GM19035 (cell line): Measurements from ENCODE around the gene INTS12.
"Not testable (repeated sequence)": the region's sequence is repeated elsewhere in the genome, so short reads cannot be mapped to it uniquely, and the experiment has no call there.

Experiments
- ATAC-seq: cut with Tn5 transposase; IDR thresholded peaks from one replicate; pipeline ENCODE4 v1.9.1; 2021; ENCODE audit not compliant: unreplicated experiment

INTS12 gene

GRCh38 chr4:105708181-105709080 lies at the start of gene INTS12, which contains the start of gene GSTCD:
Gene INTS12 (minus strand): TSS chr4:105708689. CDS start chr4:105700005, 8,684 bp downstream.
Gene GSTCD (plus strand): TSS chr4:105708784. CDS start chr4:105717614, 8,830 bp downstream.
- peak; percentile 82 for ATAC-seq

- no peak for ATAC-seq
Observed at GRCh38 chr4:105755375-105755774, 46.9 kb upstream of the INTS12 start.

- no peak for ATAC-seq
Observed at GRCh38 chr4:105753361-105753760, 44.9 kb upstream of the INTS12 start.

GRCh38 chr4:105751718-105752299 lies 43.3 kb upstream of the INTS12 start:
- no peak for ATAC-seq

GRCh38 chr4:105748222-105748621 lies 39.7 kb upstream of the INTS12 start:
- ATAC-seq: no peak

- ATAC-seq: no peak
Observed at GRCh38 chr4:105741548-105741947, 33.1 kb upstream of the INTS12 start.

- ATAC-seq: not testable (repeated sequence)
Observed at GRCh38 chr4:105735217-105735616, 26.7 kb upstream of the INTS12 start.

- ATAC-seq: not testable (repeated sequence)
Observed at GRCh38 chr4:105729895-105730294, 21.4 kb upstream of the INTS12 start.

GRCh38 chr4:105725623-105726022 lies 17.1 kb upstream of the INTS12 start:
- no peak for ATAC-seq

- ATAC-seq: no peak
Observed at GRCh38 chr4:105719204-105719603, 10.7 kb upstream of the INTS12 start.

- no peak for ATAC-seq
Observed at GRCh38 chr4:105715692-105716278, 7.3 kb upstream of the INTS12 start.

- no peak for ATAC-seq
Observed at GRCh38 chr4:105714932-105715331, 6.4 kb upstream of the INTS12 start.

- ATAC-seq: peak; percentile 77
Observed at GRCh38 chr4:105714071-105714521, 5.6 kb upstream of the INTS12 start.

GRCh38 chr4:105712766-105713165 lies 4.3 kb upstream of the INTS12 start:
- no peak for ATAC-seq

- ATAC-seq: no peak
Observed at GRCh38 chr4:105710678-105711077, 2.2 kb upstream of the INTS12 start.

GRCh38 chr4:105710012-105710600 lies 1.6 kb upstream of the INTS12 start:
- no peak for ATAC-seq

GRCh38 chr4:105709081-105709450 lies 577 bp upstream of the INTS12 start:
- ATAC-seq: peak; percentile 40

- ATAC-seq: no peak
Observed at GRCh38 chr4:105707782-105708180, 708 bp downstream of the INTS12 start.

GRCh38 chr4:105698607-105699006 lies 9.9 kb downstream of the INTS12 start:
- no peak for ATAC-seq

- ATAC-seq: not testable (repeated sequence)
Observed at GRCh38 chr4:105695832-105696231, 12.7 kb downstream of the INTS12 start.

- not testable (repeated sequence) for ATAC-seq
Observed at GRCh38 chr4:105694812-105695211, 13.7 kb downstream of the INTS12 start.
